ENCODE measurements around the gene BTN3A1.

DNA sequence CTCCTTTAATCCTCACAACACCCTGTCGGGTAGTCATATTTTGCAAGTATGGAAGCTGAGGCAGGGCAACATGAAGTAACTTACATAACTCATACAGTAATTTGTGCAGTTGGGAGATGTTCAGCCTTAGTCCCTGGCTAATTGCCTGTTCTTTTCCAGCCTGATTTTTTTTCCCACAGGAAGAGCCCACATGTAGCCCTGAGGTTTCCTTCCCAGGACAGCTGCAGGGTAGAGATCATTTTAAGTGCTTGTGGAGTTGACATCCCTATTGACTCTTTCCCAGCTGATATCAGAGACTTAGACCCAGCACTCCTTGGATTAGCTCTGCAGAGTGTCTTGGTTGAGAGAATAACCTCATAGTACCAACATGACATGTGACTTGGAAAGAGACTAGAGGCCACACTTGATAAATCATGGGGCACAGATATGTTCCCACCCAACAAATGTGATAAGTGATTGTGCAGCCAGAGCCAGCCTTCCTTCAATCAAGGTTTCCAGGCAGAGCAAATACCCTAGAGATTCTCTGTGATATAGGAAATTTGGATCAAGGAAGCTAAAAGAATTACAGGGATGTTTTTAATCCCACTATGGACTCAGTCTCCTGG is 50.7 kb downstream of the BTN3A1 start:
- TF ChIP-seq, protein P1, sequence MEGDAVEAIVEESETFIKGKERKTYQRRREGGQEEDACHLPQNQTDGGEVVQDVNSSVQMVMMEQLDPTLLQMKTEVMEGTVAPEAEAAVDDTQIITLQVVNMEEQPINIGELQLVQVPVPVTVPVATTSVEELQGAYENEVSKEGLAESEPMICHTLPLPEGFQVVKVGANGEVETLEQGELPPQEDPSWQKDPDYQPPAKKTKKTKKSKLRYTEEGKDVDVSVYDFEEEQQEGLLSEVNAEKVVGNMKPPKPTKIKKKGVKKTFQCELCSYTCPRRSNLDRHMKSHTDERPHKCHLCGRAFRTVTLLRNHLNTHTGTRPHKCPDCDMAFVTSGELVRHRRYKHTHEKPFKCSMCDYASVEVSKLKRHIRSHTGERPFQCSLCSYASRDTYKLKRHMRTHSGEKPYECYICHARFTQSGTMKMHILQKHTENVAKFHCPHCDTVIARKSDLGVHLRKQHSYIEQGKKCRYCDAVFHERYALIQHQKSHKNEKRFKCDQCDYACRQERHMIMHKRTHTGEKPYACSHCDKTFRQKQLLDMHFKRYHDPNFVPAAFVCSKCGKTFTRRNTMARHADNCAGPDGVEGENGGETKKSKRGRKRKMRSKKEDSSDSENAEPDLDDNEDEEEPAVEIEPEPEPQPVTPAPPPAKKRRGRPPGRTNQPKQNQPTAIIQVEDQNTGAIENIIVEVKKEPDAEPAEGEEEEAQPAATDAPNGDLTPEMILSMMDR (IDR thresholded peaks at IDR 0.05): no peak
- no peak for TF ChIP-seq POLR2AphosphoS5 (IDR thresholded peaks at IDR 0.05)
- no peak for TF ChIP-seq POLR2A (IDR thresholded peaks at IDR 0.05)

Measured in sigmoid colon (tissue), 4 donors.